NK-92 (cell line): ENCODE data around the gene DENND6B.
"Not testable (repeated sequence)": the region's sequence is repeated elsewhere in the genome, so short reads cannot be mapped to it uniquely, and the experiment has no call there.

Experiments used
- DNase-seq: peaks from one replicate; lab custom pipeline; 2025; ENCODE audit not compliant: unreplicated experiment; lab: John Stamatoyannopoulos, UW

DENND6B gene

GRCh38 chr22:50273781-50274180 is 53.0 kb downstream of the DENND6B start:
- not testable (repeated sequence) for DNase-seq

- DNase-seq, result not testable (repeated sequence)
These were observed 53.5 kb downstream of the DENND6B start for GRCh38 chr22:50273352-50273751.

- DNase-seq, result no peak
These were observed 54.6 kb downstream of the DENND6B start for GRCh38 chr22:50272044-50272802.

GRCh38 chr22:50271519-50271970 is 55.3 kb downstream of the DENND6B start:
- DNase-seq, result no peak

- no peak for DNase-seq
These were observed 56.0 kb downstream of the DENND6B start for GRCh38 chr22:50270666-50271394.

GRCh38 chr22:50269970-50270665 is 56.7 kb downstream of the DENND6B start, which contains the start of gene MAPK11:
Gene MAPK11, minus strand, starts transcription at chr22:50270380. Its CDS starts 88 bp downstream, at chr22:50270292.
- no peak for DNase-seq

GRCh38 chr22:50269573-50269969 is 57.2 kb downstream of the DENND6B start:
- DNase-seq, result no peak

- DNase-seq, result no peak
These were observed 58.1 kb downstream of the DENND6B start for GRCh38 chr22:50268655-50269113.

GRCh38 chr22:50267591-50268390 is 59.0 kb downstream of the DENND6B start:
- no peak for DNase-seq

- no peak for DNase-seq
These were observed 59.8 kb downstream of the DENND6B start for GRCh38 chr22:50266994-50267393.

- DNase-seq, result no peak
These were observed 61.7 kb downstream of the DENND6B start for GRCh38 chr22:50264946-50265669.

GRCh38 chr22:50264104-50264745 is 62.6 kb downstream of the DENND6B start:
- DNase-seq, result no peak

- DNase-seq, result no peak
These were observed 63.7 kb downstream of the DENND6B start for GRCh38 chr22:50262973-50263617.

- DNase-seq, result no peak
These were observed 64.3 kb downstream of the DENND6B start for GRCh38 chr22:50262460-50262911.

GRCh38 chr22:50261615-50262459 is 65.0 kb downstream of the DENND6B start, which contains the start of gene MAPK12:
Gene MAPK12, minus strand, starts transcription at chr22:50261683. Its CDS starts 174 bp downstream, at chr22:50261509.
- DNase-seq, result no peak

- DNase-seq, result no peak
These were observed 65.8 kb downstream of the DENND6B start for GRCh38 chr22:50260801-50261614.

- no peak for DNase-seq
These were observed 66.4 kb downstream of the DENND6B start for GRCh38 chr22:50260434-50260800.
